NCI-H128 (cell line): ENCODE measurements around the gene CDK1.
"Not testable (repeated sequence)": the region's sequence is repeated elsewhere in the genome, so short reads cannot be mapped to it uniquely, and the experiment has no call there.

Experiments
- DNase-seq: peaks from one replicate; lab custom pipeline; 2025; ENCODE audit not compliant: unreplicated experiment; lab: John Stamatoyannopoulos, UW

The CDK1 gene

GRCh38 chr10:60810437-60811182 is 32.3 kb downstream of the CDK1 start:
- no peak for DNase-seq

GRCh38 chr10:60816628-60817397 is 38.5 kb downstream of the CDK1 start:
- DNase-seq: no peak

- no peak for DNase-seq
These were observed 39.1 kb downstream of the CDK1 start for GRCh38 chr10:60817398-60817805.

- DNase-seq: no peak
These were observed 40.0 kb downstream of the CDK1 start for GRCh38 chr10:60818134-60818770.

- no peak for DNase-seq
These were observed 41.0 kb downstream of the CDK1 start for GRCh38 chr10:60819271-60819670.

DNA sequence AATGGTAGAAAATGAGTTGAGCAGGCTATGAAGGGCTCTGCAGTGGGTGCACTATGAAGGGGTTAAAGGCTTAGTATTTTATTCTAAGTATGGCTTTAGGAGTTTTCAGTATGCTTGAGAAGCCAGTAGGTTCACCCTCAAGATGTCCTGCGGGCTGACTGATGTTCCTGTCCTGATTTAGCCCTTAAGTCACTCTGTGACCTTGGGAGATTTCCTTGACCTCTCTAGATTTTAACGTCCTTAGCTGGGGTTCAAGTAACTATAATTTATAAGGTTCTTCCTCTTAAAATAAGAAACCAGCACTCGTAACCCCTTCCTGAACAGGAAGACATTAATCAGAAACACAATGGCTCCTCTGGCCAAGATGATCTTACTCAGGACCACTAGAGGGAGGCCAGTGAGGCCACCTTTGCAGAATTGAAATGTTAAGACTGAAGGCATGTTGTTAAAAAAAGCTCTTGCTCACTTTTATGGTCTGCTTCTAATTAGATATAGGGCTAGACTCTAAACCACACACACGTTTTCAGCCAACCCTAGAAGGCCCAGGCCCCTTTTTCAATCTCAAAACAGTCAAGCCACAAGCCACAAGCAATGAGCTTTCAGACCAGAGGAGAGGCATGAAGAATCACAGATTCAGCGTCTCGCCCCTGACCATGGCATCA is 41.9 kb downstream of the CDK1 start:
- no peak for DNase-seq

GRCh38 chr10:60821656-60822055 is 43.4 kb downstream of the CDK1 start:
- DNase-seq: no peak

- no peak for DNase-seq
These were observed 44.5 kb downstream of the CDK1 start for GRCh38 chr10:60822809-60823208.

- DNase-seq: no peak
These were observed 45.0 kb downstream of the CDK1 start for GRCh38 chr10:60823324-60823723.

- DNase-seq: no peak
These were observed 47.2 kb downstream of the CDK1 start for GRCh38 chr10:60825520-60825919.

GRCh38 chr10:60827791-60828488 is 49.7 kb downstream of the CDK1 start:
- no peak for DNase-seq

DNA sequence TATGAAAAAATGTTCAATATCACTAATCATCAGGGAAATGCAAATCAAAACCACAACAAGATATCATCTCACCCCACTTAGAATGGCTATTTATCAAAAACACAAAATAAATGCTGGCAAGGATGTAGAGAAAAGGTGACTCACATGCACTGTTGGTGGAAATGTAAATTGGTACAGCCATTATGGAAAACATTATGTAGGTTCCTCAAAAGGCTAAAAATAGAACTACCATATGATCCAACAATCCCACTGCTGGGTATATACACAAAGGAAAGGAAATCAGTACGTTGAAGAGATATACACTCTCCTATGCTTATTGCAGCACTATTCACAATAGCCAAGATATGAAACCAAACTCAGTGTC is 50.2 kb downstream of the CDK1 start:
- DNase-seq: no peak

GRCh38 chr10:60832136-60832535 is 53.9 kb downstream of the CDK1 start:
- not testable (repeated sequence) for DNase-seq

DNA sequence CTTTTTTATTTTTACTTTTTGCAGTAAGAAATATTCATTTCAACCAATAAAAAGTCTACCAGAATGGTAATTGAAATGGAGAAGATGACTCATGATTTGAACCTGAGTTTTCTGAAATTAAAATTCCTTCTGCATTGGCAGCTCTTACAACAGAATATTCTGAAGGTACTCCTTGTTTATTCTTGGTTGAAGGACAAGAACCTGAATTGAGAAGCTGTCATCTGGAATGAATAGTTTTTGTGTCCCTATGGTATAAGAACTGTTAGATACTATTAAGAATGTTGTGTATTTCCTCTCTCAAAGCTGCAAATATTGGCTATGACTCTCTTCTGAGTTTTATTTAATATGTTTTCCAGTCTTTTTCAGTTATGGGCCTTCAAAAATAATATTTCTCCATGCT is 56.1 kb downstream of the CDK1 start:
- no peak for DNase-seq

- no peak for DNase-seq
These were observed 56.8 kb downstream of the CDK1 start for GRCh38 chr10:60835049-60835448.

DNA sequence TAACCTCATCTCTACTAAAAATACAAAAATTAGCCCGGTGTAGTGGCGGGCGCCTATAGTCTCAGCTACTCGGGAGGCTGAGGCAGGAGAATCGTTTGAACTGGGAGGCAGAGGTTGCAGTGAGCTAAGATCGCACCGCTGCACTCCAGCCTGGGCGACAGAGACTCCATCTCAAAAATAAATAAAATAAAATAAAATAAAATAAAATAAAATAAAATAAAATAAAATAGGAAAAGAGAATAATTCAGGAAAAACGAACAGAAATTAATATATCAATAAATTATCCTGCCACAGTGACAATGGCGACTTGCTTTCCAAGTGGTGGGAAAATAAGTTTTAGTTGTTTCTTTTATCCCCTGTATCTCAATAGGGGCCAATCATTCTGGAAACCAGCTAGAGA is 62.9 kb downstream of the CDK1 start:
- DNase-seq: not testable (repeated sequence)

GRCh38 chr10:60842694-60843093 is 64.4 kb downstream of the CDK1 start:
- no peak for DNase-seq
